TTC549 (cell line): ENCODE results near the gene ACSS2.
A peak's percentile ranks its signal among the peaks of the same experiment; 100 is the strongest.

Experiments
- FAIRE-seq: peaks from 2 replicates; lab custom pipeline; 2012; peaks lifted over from hg19 to GRCh38; lab: Jason Lieb, UNC

Gene ACSS2

GRCh38 chr20:34876406-34877282, at the start of gene ACSS2:
TSS of gene ACSS2 (plus strand) at chr20:34876612. CDS start at chr20:34876646, 34 bp downstream.
- no peak for FAIRE-seq

GRCh38 chr20:34829191-34829590, 47.2 kb upstream of the ACSS2 start:
- FAIRE-seq: no peak

- no peak for FAIRE-seq
Measured at GRCh38 chr20:34831936-34832335, 44.5 kb upstream of the ACSS2 start.

GRCh38 chr20:34834459-34834893, 41.9 kb upstream of the ACSS2 start:
- peak; percentile 70 for FAIRE-seq

GRCh38 chr20:34842143-34842542, 34.3 kb upstream of the ACSS2 start:
- no peak for FAIRE-seq

GRCh38 chr20:34843421-34843820, 33.0 kb upstream of the ACSS2 start:
- no peak for FAIRE-seq

GRCh38 chr20:34848597-34848996, 27.8 kb upstream of the ACSS2 start:
- no peak for FAIRE-seq

- FAIRE-seq: no peak
Measured at GRCh38 chr20:34849778-34850177, 26.6 kb upstream of the ACSS2 start.

GRCh38 chr20:34850969-34851368, 25.4 kb upstream of the ACSS2 start:
- FAIRE-seq: no peak

- FAIRE-seq: no peak
Measured at GRCh38 chr20:34852298-34852697, 24.1 kb upstream of the ACSS2 start.

- FAIRE-seq: no peak
Measured at GRCh38 chr20:34859367-34859766, 17.0 kb upstream of the ACSS2 start.

GRCh38 chr20:34859826-34860545, 16.4 kb upstream of the ACSS2 start:
- no peak for FAIRE-seq

GRCh38 chr20:34861386-34862084, 14.9 kb upstream of the ACSS2 start:
- no peak for FAIRE-seq

GRCh38 chr20:34862724-34863123, 13.7 kb upstream of the ACSS2 start:
- no peak for FAIRE-seq

- no peak for FAIRE-seq
Measured at GRCh38 chr20:34863421-34863965, 12.9 kb upstream of the ACSS2 start.

- no peak for FAIRE-seq
Measured at GRCh38 chr20:34864216-34864615, 12.2 kb upstream of the ACSS2 start.

GRCh38 chr20:34871320-34871926, 5.0 kb upstream of the ACSS2 start:
- no peak for FAIRE-seq

GRCh38 chr20:34871966-34872621, 4.3 kb upstream of the ACSS2 start:
- FAIRE-seq: no peak

- no peak for FAIRE-seq
Measured at GRCh38 chr20:34872622-34873224, 3.7 kb upstream of the ACSS2 start, which contains the start of gene GGT7. TSS of gene GGT7 (minus strand) at chr20:34872856. CDS start at chr20:34872815, 41 bp downstream.

- no peak for FAIRE-seq
Measured at GRCh38 chr20:34873583-34874093, 2.8 kb upstream of the ACSS2 start.
